DMS53 treated with DMSO at 0.1 percent for 48 hours (cell line): ENCODE measurements around the gene MCM5.
A peak's percentile ranks its signal among the peaks of the same experiment; 100 is the strongest.
"Not testable (repeated sequence)": the region's sequence is repeated elsewhere in the genome, so short reads cannot be mapped to it uniquely, and the experiment has no call there.

Source experiments
- DNase-seq: peaks from one replicate; lab custom pipeline; 2025; ENCODE audit not compliant: unreplicated experiment; lab: John Stamatoyannopoulos, UW

MCM5 gene

GRCh38 chr22:35467681-35468434, 67.9 kb downstream of the MCM5 start:
- DNase-seq, result peak; percentile 18

GRCh38 chr22:35470903-35471321, 71.0 kb downstream of the MCM5 start:
- no peak for DNase-seq

GRCh38 chr22:35471566-35471965, 71.6 kb downstream of the MCM5 start:
- not testable (repeated sequence) for DNase-seq

- DNase-seq, result no peak
Observed at GRCh38 chr22:35472488-35472887, 72.5 kb downstream of the MCM5 start.

GRCh38 chr22:35473971-35474370, 74.0 kb downstream of the MCM5 start:
- no peak for DNase-seq
